Measurements from ENCODE around the gene B3GAT2.
A peak's percentile ranks its signal among the peaks of the same experiment; 100 is the strongest.
"Not testable (repeated sequence)": the region's sequence is repeated elsewhere in the genome, so short reads cannot be mapped to it uniquely, and the experiment has no call there.

Gene B3GAT2, protein sequence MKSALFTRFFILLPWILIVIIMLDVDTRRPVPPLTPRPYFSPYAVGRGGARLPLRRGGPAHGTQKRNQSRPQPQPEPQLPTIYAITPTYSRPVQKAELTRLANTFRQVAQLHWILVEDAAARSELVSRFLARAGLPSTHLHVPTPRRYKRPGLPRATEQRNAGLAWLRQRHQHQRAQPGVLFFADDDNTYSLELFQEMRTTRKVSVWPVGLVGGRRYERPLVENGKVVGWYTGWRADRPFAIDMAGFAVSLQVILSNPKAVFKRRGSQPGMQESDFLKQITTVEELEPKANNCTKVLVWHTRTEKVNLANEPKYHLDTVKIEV

DNA sequence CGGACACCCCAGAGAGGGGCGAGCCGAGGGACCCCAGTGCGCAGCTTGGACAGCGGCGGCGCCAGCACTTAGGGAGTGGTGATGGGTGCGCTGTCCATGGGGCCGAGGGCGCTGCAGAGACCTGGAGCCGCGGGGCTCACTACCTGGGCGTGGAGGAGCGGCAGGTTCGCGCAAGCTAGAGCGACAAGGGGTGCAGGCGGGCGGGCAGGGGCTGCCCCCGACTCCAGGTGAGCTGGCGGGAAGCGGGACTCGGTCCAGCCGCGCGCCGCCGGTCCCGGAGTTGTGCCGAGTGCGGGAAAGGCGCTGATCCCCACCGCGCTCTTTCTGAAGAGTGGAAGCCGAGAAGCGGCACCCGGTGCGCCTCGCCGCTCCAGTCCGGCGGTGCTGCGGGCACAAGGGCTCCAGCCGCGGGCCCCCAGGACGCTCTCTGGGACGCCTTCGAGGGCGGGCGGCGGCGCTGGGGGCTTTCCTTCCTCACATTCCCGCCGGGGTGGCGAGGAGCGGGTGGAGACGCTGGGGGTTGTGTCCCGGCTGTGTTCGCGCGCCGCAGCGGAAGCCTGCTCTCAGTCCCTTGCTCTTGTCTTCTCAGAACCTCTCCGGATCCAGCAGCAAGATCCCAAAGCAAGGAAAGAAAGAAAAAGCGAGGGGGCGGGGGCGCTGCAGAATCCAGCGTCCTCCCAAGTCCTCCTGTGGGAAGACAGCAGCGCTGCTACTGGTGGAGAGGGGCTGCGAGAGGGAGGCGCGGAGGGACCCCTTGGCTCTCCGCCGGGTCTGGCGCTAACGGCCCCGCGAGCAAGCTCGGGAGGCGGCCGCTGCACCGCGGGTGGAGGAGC lies at the start of gene B3GAT2:
B3GAT2 (minus strand) TSS at position 610 of the 833 bp plus-strand sequence. CDS start 631 bp downstream, outside the sequence.
- no peak for DNase-seq

GRCh38 chr6:70998148-70998547 lies 41.3 kb upstream of the B3GAT2 start:
- no peak for DNase-seq

DNA sequence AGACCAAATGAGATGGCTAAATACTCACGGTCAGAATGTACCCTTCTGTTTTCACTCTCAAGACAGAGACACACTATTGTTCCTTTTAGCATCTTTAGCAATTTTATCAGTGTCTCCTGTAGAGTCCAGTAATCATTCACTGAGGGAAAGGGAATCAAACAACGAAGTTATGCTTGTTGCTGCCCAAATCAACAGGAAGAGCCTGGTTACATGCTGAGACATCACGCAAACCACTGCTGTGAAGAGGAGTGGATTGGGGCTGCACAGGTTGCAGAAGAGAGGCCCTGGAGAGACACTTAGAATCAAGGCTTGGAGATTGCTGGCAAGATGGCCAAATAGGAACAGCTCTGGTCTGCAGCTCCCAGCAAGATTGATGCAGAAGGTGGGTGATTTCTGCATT lies 40.5 kb upstream of the B3GAT2 start:
- DNase-seq: no peak

GRCh38 chr6:70996106-70996505 lies 39.2 kb upstream of the B3GAT2 start:
- DNase-seq: no peak

- DNase-seq: no peak
Observed at GRCh38 chr6:70995411-70995810, 38.6 kb upstream of the B3GAT2 start.

DNA sequence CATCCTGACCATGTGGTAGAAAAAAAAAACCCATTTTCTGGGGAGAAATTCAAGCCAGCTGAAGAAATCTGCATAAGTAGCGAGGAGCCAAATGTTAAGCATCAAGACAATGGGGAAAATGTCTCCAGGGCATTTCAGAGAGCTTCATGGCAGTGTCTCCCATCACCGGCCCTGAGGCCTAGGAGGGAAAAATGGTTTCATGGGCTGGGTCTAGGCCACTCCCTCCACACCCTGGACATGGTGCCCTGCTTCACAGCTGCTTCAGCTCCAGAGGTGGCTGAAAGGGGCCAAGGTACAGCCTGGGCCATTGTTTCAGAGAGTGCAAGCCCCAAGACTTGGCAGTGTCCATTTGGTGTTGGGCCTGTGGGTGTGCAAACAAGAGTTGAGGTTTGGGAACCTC lies 34.4 kb upstream of the B3GAT2 start:
- no peak for DNase-seq

GRCh38 chr6:70985156-70985555 lies 28.3 kb upstream of the B3GAT2 start:
- no peak for DNase-seq

- DNase-seq: no peak
Observed at GRCh38 chr6:70982747-70983146, 25.9 kb upstream of the B3GAT2 start.

- no peak for DNase-seq
Observed at GRCh38 chr6:70980727-70981126, 23.9 kb upstream of the B3GAT2 start.

- DNase-seq: no peak
Observed at GRCh38 chr6:70973604-70974003, 16.7 kb upstream of the B3GAT2 start.

DNA sequence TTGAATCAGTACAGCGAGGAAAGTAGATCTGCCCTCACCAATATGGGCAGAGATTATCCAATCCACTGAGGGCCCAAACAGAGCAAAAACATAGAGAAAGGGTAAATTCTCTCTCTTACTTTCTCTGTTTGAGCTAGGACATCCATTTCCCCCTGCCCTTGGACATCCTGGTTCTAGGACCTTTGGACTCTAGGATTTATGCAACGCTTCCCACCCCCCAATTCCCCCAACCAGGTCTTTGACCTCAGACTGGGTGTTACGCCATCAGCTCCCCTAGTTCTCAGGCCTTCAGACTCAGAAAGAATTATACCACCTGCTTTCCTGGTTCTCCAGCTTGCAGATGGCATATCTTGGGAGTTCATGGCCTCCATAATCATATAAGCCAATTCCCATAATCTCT lies 10.2 kb upstream of the B3GAT2 start:
- DNase-seq: no peak

GRCh38 chr6:70957284-70957617 lies 391 bp upstream of the B3GAT2 start:
- DNase-seq: no peak

GRCh38 chr6:70956191-70956450 lies 739 bp downstream of the B3GAT2 start:
- DNase-seq: no peak

DNA sequence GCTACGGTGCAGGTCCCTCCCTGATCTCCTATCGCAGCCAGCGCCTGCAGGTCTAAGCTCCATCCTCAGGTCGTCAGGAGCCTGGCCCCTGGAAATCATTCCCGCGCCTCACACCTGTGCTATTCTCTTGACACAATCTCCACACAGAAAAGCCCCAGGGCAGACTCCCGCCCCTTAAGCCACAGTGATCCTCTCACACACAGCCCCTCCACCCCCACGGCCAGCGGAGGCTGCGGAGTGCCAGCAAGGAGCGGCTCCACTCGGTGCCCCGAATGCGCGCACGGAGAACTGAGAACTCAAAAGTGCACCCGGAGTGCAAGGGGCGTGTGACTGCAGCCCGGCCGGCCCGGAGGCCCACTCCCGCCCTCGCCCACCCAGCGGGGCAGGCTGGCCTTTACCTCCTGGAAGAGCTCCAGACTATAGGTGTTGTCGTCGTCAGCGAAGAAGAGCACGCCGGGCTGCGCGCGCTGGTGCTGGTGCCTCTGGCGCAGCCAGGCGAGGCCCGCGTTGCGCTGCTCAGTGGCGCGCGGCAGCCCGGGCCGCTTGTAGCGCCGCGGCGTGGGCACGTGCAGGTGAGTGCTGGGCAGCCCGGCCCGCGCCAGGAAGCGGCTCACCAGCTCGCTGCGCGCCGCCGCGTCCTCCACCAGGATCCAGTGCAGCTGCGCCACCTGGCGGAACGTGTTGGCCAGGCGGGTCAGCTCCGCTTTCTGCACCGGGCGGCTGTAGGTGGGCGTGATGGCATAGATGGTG lies 1.2 kb downstream of the B3GAT2 start:
- DNase-seq: peak; percentile 78

DNA sequence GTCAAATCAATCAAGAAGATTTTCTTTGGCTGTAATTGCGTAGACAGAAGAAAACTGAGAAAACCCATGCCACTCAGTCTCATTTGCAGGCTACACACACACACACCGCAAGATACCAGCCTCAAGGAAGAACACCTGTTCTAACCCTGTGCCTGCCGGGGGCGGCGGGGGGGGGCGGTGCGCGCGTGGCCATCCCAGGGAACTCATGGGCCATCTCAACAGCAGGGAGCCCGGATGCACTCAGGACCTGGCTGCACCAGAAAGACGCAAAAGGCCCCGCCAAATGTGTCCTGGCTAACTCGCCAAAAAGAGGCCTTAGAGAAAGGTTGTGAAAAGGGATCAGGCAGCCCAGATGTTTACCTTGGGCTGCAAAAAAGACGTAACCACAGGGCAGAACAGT lies 2.1 kb downstream of the B3GAT2 start:
- no peak for DNase-seq

DNA sequence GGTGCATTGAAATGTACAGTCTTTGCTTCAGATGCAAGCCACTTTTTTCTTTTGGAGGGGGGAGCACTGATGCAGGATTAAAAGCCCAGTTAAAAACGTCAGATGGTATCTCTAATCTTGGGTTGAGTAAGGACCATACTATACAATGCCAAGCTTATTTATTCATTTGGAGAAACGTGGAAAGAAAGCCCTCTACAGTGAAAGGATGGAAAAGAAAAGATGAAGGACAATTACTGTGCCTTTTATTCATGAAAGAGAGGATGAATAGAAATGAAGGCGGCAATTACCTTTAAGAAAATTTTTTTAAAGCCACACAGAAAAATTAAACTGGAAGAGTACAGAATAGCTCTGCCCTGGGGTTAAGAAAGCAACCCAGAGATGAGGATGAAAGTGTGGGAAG lies 2.7 kb downstream of the B3GAT2 start:
- DNase-seq: no peak

- DNase-seq: no peak
Observed at GRCh38 chr6:70952608-70953165, 4.2 kb downstream of the B3GAT2 start.

DNA sequence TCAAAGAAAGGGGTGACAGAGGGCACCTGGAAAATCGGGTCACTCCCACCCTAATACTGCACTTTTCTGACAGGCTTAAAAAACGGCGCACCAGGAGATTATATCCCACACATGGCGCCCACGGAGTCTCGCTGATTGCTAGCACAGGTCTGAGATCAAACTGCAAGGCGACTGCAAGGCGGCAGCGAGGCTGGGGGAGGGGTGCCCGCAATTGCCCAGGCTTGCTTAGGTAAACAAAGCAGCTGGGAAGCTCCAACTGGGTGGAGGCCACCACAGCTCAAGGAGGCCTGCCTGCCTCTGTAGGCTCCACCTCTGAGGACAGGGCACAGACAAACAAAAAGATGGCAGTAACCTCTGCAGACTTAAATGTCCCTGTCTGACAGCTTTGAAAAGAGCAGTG lies 12.5 kb downstream of the B3GAT2 start:
- DNase-seq: not testable (repeated sequence)

GRCh38 chr6:70933853-70934252 lies 23.0 kb downstream of the B3GAT2 start:
- no peak for DNase-seq

DNA sequence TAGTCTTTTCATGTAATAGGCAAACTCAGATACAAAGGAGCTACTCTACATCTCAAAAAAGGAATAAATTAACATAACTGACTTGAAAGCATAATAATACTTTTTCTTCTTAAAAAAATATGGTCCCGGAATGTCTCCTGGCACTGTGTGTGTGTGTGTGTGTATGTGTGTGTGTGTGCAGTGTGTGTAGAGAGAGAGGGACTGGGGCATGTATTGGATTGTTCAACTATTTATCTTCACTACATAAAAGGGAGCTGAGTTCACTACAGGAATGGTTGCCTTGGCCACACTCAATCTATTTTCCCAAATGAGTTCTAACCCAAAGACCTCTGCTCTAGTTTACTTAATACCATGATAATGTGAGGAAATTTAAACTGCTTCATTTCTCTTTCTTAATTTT lies 51.1 kb downstream of the B3GAT2 start:
- no peak for DNase-seq

DNA sequence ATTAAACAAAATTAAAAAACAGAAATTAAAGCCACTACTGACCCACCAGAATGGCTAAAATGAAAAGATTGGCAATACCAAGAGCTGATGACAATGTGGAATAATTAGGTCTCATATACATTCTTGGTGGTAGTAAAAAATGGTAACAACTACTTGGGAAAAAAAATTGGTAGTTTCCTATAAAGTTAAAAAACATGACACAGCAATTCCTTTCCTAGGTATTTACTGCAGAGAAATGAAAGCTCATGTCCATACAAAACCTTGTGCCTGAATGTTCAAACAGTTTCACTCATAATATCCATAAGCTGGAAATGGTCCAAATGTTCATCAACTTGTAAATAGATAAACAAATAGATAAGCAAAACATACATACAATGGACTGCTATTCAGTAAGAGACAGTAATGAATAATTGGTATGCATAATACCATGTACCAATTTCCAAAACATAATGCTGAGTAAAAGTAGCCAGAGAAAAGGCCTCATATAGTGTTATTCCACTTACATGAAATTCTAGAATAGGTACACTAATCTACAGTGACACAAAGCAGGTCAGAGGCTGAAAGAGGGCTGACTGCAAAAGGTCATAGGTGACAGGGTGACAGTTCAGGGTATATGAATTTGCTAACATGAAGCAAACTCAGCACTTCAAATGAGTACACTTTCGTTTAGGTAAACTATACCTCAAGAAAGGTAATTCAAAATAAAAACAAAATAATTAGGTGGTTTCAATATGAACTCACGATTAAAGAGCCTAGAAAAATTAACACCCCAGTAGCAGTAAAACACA lies 53.0 kb downstream of the B3GAT2 start:
- no peak for DNase-seq

- DNase-seq: no peak
Observed at GRCh38 chr6:70901324-70901723, 55.5 kb downstream of the B3GAT2 start.

- DNase-seq: no peak
Observed at GRCh38 chr6:70900047-70900446, 56.8 kb downstream of the B3GAT2 start.

Measured in NCI-H748 treated with DMSO at 0.1 percent for 48 hours (cell line).